B cell (primary cell): Measurements from ENCODE around the gene KDM4F. TPM values are rescaled to one million over a fixed set of nuclear protein-coding genes. Genes with fewer than 3 reads are reported as not detected.

Experiments used
- ATAC-seq: fragments of 200-7000 bp; cut with Tn5 transposase; one replicate; pipeline ENCODE4 v1.10.0; 2021; ENCODE audit warnings: low read depth, mild to moderate bottlenecking, moderate number of reproducible peaks, moderate library complexity
- CTCF ChIA-PET: fragments of 350-600 bp; sonication (Branson Sonifier 250); formaldehyde crosslinking; loops from one replicate; lab custom pipeline; 2021; ENCODE audit warnings: antibody characterized with exemption, inconsistent platforms; lab: Charles Lee
- POLR2A ChIA-PET: fragments of 350-600 bp; sonication (Branson Sonifier 250); formaldehyde crosslinking; loops from one replicate; lab custom pipeline; 2021; ENCODE audit warnings: antibody characterized with exemption; lab: Charles Lee
- DNase-seq: peaks from one replicate; pipeline ENCODE4 v3.0.0; 2013
- H2AFZ ChIP-seq: 2 replicates; pipeline ENCODE4 v1.6.1; 2012; ENCODE audit warnings: mild to moderate bottlenecking, low read depth, low read length; ENCODE audit not compliant: insufficient read depth, poor library complexity, severe bottlenecking
- H3K27ac ChIP-seq, 2 donors: 1 replicate in 1 of 2; 2 replicates in 1 of 2; pipeline ENCODE4 v1.5.1; 2012 to 2013; ENCODE audit warnings: low read length in 2 of 2, mild to moderate bottlenecking in 2 of 2, moderate library complexity in 1 of 2
- H3K27me3 ChIP-seq, 4 experiments: fragments of 200-600 bp in 1 of 4; sonication (generic) in 1 of 4; replicated peaks in 1 of 4; 1 replicate in 2 of 4; 2 replicates in 2 of 4; pipeline versions ENCODE4 v1.6.1 to v1.7.0; 2013 to 2016; ENCODE audit warnings: low read length in 3 of 4, mild to moderate bottlenecking in 2 of 4, mixed read lengths in 1 of 4, moderate library complexity in 1 of 4; ENCODE audit not compliant: insufficient read depth in 4 of 4, control insufficient read depth in 3 of 4; ENCODE audit errors: control extremely low read depth in 1 of 4
- H3K36me3 ChIP-seq, 2 experiments: replicated peaks in 1 of 2; 1 replicate in 1 of 2; 2 replicates in 1 of 2; pipeline versions ENCODE4 v1.6.1 to v1.7.1; 2013; ENCODE audit warnings: low read length in 1 of 2; ENCODE audit not compliant: insufficient read depth in 2 of 2, control insufficient read depth in 1 of 2; ENCODE audit errors: control extremely low read depth in 1 of 2, extremely low read depth in 1 of 2
- H3K4me1 ChIP-seq, 2 donors: fragments of 200-600 bp in 1 of 2; sonication (generic) in 1 of 2; 1 replicate in 1 of 2; 2 replicates in 1 of 2; pipeline versions ENCODE4 v1.5.1 to v1.6.1; 2013 to 2017; ENCODE audit warnings: low read length in 2 of 2; ENCODE audit not compliant: control insufficient read depth in 2 of 2, insufficient read depth in 2 of 2
- H3K4me2 ChIP-seq: replicated peaks from 2 replicates; pipeline ENCODE3; 2012; ENCODE audit warnings: mild to moderate bottlenecking, low read depth, low read length; ENCODE audit not compliant: poor library complexity, severe bottlenecking
- H3K4me3 ChIP-seq, 5 experiments: fragments of 200-600 bp in 1 of 5; sonication (generic) in 1 of 5; 1 replicate in 3 of 5; 2 replicates in 2 of 5; pipeline versions ENCODE4 v1.5.1 to v1.7.0; 2011 to 2016; ENCODE audit warnings: low read length in 4 of 5, mild to moderate bottlenecking in 4 of 5, low read depth in 2 of 5, control low read depth in 1 of 5, moderate library complexity in 1 of 5; ENCODE audit not compliant: insufficient read depth in 1 of 5; ENCODE audit errors: control extremely low read depth in 1 of 5, extremely low read depth in 1 of 5
- H3K79me2 ChIP-seq: fragments of 200-600 bp; sonication (generic); one replicate; pipeline ENCODE4 v1.6.0; 2016; ENCODE audit warnings: low read length; ENCODE audit not compliant: control insufficient read depth, insufficient read depth
- H3K9ac ChIP-seq: fragments of 200-600 bp; sonication (generic); 2 replicates; pipeline ENCODE4 v1.6.1; 2017; ENCODE audit warnings: mild to moderate bottlenecking, low read length, moderate library complexity
- H3K9me3 ChIP-seq, 3 donors: one replicate each; pipeline versions ENCODE4 v1.6.1 to v1.7.1; 2013; ENCODE audit warnings: low read length in 2 of 3; ENCODE audit not compliant: control insufficient read depth in 2 of 3, insufficient read depth in 1 of 3; ENCODE audit errors: control extremely low read depth in 1 of 3
- H4K20me1 ChIP-seq: 2 replicates; pipeline ENCODE4 v1.6.0; 2012; ENCODE audit warnings: mild to moderate bottlenecking, low read length; ENCODE audit not compliant: insufficient read depth, control insufficient read depth, poor library complexity, severe bottlenecking
- H3K27ac Mint-ChIP-seq: one replicate; pipeline ENCODE4 v1.8.0; 2021; ENCODE audit warnings: mixed read lengths
- H3K27me3 Mint-ChIP-seq: one replicate; pipeline ENCODE4 v1.8.0; 2021; ENCODE audit warnings: mixed read lengths
- H3K4me1 Mint-ChIP-seq: one replicate; pipeline ENCODE4 v1.8.0; 2021; ENCODE audit warnings: mixed read lengths
- H3K4me3 Mint-ChIP-seq: one replicate; pipeline ENCODE4 v1.8.0; 2021; ENCODE audit warnings: mixed read lengths
- H3K9me3 Mint-ChIP-seq: one replicate; pipeline ENCODE4 v1.8.0; 2022; ENCODE audit warnings: mixed read lengths; ENCODE audit not compliant: insufficient read depth
- EZH2 ChIP-seq: IDR thresholded peaks from 2 replicates; pipeline ENCODE4 v1.6.1; 2012; ENCODE audit warnings: borderline replicate concordance, low read depth, mild to moderate bottlenecking, moderate library complexity, low read length; ENCODE audit not compliant: insufficient read depth, poor library complexity, severe bottlenecking
- WGBS: methylation state at CpG from one replicate; pipeline ENCODE4 v1.1.5; 2013; ENCODE audit warnings: missing lambda C conversion rate; ENCODE audit not compliant: insufficient coverage; 5-methylcytosine and 5-hydroxymethylcytosine counted together
- intact Hi-C: fragments of 100-400 bp; cut with micrococcal nuclease; formaldehyde crosslinking; loops from one replicate; pipeline ENCODE4 v1.10.0; 2022
- polyA plus RNA-seq: library from polyadenylated mRNA; depleted of rRNA; stranded (reverse); fragments of >200 nt; gene quantifications from 2 replicates; pipeline ENCODE4 v1.2.3, GENCODE V29; 2012
- total RNA-seq, 2 donors: library from RNA; stranded (reverse); fragments of 120-200 nt in 1 of 2; gene quantifications; 1 replicate in 1 of 2; 2 replicates in 1 of 2; pipeline versions ENCODE4 v1.2.3 to v1.2.4, GENCODE V29; 2013 to 2022
- TF ChIP-seq, protein P1 (sequence below): fragments of 200-600 bp; IDR thresholded peaks from one replicate; pipeline ENCODE4 v1.8.0; 2022; ENCODE audit warnings: antibody characterized with exemption, mild to moderate bottlenecking

The KDM4F gene
- total and polyA plus RNA-seq, 2 donors (not counting 1 experiment from before 2014, with no cell fraction given), result not detected

DNA sequence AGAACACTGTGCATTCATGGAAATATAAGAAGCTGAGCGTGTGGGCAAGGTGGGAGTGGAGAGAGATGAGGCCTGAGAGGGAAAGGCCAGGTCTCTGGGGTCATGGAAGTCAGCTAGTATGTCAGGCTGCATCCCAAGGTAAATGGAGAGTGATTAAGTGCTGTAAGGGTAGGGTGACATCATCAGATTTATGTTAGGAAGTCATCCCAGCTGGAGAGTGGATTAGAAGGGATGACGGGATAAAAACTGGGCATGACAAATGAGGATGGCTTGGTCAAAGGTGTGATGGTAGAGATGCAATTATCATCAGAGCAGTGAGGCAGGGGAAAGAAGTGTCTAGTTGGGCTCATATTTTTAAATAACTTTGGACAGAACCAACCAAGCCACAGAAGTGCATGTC, 36.9 kb downstream of the KDM4F start:
- no peaks in the 10 kb centered on the region for H3K27me3 Mint-ChIP-seq
- H3K4me1 Mint-ChIP-seq, result peaks cover 24% of the 10 kb centered on the region
- ChIA-PET CTCF (interaction anchor here (0.6 to 4.1 kb wide), 2 partner anchors 17 to 1307 kb away, joined by 4 to 31 read pairs; partner anchors contain the start of gene SRSF8), POLR2A (no interaction called here)
- no peaks in the 10 kb centered on the region for H3K9me3 ChIP-seq
- no peaks in the 10 kb centered on the region for H3K9me3 Mint-ChIP-seq
- H3K27ac ChIP-seq, result no peak overlapping the region
- no peak overlapping the region for H3K9ac ChIP-seq
- peaks cover 12% of the 10 kb centered on the region for H3K79me2 ChIP-seq
- H3K4me2 ChIP-seq, result no peak overlapping the region
- H3K4me1 ChIP-seq, result peaks cover 16 to 21% of the 10 kb centered on the region in 2 donors
- peak overlapping the region; percentile 34 for H3K27ac Mint-ChIP-seq
- intact Hi-C loops, result loop anchor here (5.0 kb wide), 1 partner anchor 146 kb away; the partner anchor contains the start of gene SESN3
- ATAC-seq, result no peak
- H3K4me3 ChIP-seq, result no peak overlapping the region
- H3K4me3 Mint-ChIP-seq, result no peak overlapping the region
- TF ChIP-seq, protein P1, sequence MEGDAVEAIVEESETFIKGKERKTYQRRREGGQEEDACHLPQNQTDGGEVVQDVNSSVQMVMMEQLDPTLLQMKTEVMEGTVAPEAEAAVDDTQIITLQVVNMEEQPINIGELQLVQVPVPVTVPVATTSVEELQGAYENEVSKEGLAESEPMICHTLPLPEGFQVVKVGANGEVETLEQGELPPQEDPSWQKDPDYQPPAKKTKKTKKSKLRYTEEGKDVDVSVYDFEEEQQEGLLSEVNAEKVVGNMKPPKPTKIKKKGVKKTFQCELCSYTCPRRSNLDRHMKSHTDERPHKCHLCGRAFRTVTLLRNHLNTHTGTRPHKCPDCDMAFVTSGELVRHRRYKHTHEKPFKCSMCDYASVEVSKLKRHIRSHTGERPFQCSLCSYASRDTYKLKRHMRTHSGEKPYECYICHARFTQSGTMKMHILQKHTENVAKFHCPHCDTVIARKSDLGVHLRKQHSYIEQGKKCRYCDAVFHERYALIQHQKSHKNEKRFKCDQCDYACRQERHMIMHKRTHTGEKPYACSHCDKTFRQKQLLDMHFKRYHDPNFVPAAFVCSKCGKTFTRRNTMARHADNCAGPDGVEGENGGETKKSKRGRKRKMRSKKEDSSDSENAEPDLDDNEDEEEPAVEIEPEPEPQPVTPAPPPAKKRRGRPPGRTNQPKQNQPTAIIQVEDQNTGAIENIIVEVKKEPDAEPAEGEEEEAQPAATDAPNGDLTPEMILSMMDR, result no peak
- TF ChIP-seq EZH2, result no peak
- no peaks in the 10 kb centered on the region for H3K27me3 ChIP-seq
- peaks cover 3% of the 10 kb centered on the region for H4K20me1 ChIP-seq
- 95% methylated on average over 2 of the region's 2 CpGs for WGBS
- no peak for DNase-seq
- no peak overlapping the region for H2AFZ ChIP-seq
- no peaks in the 10 kb centered on the region for H3K36me3 ChIP-seq

DNA sequence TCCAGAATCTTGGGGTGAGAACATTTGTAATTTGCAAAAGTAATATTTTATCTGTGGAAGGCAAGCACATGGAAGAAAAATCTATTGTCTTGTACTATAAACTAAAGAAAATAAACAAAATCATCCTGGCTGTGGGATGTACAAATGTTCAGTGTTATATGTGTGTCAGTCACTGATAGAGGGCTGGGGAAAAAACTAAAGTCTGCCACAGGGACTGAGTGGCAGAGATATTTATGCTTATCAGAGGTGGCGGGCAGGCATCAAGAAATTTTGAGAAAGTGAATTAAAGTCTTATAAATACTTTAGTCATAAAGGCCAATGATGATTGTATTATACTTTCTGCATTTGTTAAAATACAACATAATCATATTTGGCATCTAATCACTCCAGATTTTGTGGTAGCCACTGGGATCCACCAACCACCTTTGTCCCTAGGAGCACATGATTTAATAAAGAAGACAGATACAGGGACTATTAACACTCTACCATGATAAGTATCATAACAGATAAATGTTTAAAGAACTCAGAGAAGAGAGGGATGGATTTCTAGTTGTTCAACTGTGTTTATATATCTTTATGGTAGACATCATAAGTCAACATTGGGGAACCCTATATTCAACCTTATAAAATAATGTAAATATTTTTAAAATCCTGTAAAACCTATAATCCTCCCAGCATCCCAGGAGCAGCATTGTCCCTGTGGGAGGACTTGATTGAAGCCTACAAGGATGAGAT, 37.8 kb downstream of the KDM4F start:
- DNase-seq (no peak), ATAC-seq (no peak)
- no peaks in the 10 kb centered on the region for H3K27me3 ChIP-seq
- H3K4me3 ChIP-seq, result no peak overlapping the region
- no peak overlapping the region for H3K4me3 Mint-ChIP-seq
- H3K27ac ChIP-seq, result peak overlapping the region in 1 of 2 donors; percentile 6
- no peak overlapping the region for H3K27ac Mint-ChIP-seq
- no peak overlapping the region for H3K9ac ChIP-seq
- H3K27me3 Mint-ChIP-seq, result no peaks in the 10 kb centered on the region
- H2AFZ ChIP-seq, result no peak overlapping the region
- no CpG with 5 or more reads among the region's 1 CpG for WGBS
- no peaks in the 10 kb centered on the region for H3K36me3 ChIP-seq
- H3K4me2 ChIP-seq, result no peak overlapping the region
- POLR2A ChIA-PET, result no interaction called here
- H3K79me2 ChIP-seq, result peaks cover 21% of the 10 kb centered on the region
- CTCF ChIA-PET, result interaction anchor here (4.1 kb wide), 1 partner anchor 18 kb away, joined by 31 read pairs; the partner anchor contains the start of gene SRSF8
- no peaks in the 10 kb centered on the region for H3K9me3 ChIP-seq
- peaks cover 32% of the 10 kb centered on the region for H3K4me1 Mint-ChIP-seq
- peaks cover 10% of the 10 kb centered on the region for H4K20me1 ChIP-seq
- no peak for TF ChIP-seq EZH2
- TF ChIP-seq, protein P1, result no peak
- H3K9me3 Mint-ChIP-seq, result no peaks in the 10 kb centered on the region
- intact Hi-C loops, result loop anchor here (5.0 kb wide), 1 partner anchor 145 kb away; the partner anchor contains the start of gene SESN3
- peaks cover 25 to 28% of the 10 kb centered on the region in 2 donors for H3K4me1 ChIP-seq
